ENCODE measurements around the gene GLRX5.
"Not testable (repeated sequence)": the region's sequence is repeated elsewhere in the genome, so short reads cannot be mapped to it uniquely, and the experiment has no call there.

The GLRX5 gene

GRCh38 chr14:95585953-95586620 is 51.2 kb downstream of the GLRX5 start:
- H3K4me3 ChIP-seq (ENCODE audit: low read depth, low read length): no peak overlapping the region
- TF ChIP-seq MAX (IDR thresholded peaks at IDR 0.05; ENCODE audit: low read depth, low read length) (no peak), POLR2A (IDR thresholded peaks at IDR 0.05; ENCODE audit: extremely low read depth, insufficient read length) (no peak), MYC (IDR thresholded peaks at IDR 0.05; ENCODE audit: low read depth, low read length) (no peak)
- TF ChIP-seq, protein P1, sequence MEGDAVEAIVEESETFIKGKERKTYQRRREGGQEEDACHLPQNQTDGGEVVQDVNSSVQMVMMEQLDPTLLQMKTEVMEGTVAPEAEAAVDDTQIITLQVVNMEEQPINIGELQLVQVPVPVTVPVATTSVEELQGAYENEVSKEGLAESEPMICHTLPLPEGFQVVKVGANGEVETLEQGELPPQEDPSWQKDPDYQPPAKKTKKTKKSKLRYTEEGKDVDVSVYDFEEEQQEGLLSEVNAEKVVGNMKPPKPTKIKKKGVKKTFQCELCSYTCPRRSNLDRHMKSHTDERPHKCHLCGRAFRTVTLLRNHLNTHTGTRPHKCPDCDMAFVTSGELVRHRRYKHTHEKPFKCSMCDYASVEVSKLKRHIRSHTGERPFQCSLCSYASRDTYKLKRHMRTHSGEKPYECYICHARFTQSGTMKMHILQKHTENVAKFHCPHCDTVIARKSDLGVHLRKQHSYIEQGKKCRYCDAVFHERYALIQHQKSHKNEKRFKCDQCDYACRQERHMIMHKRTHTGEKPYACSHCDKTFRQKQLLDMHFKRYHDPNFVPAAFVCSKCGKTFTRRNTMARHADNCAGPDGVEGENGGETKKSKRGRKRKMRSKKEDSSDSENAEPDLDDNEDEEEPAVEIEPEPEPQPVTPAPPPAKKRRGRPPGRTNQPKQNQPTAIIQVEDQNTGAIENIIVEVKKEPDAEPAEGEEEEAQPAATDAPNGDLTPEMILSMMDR (IDR thresholded peaks at IDR 0.05; ENCODE audit: low read depth, low read length): no peak
- no peak for DNase-seq (ENCODE audit: low read depth)

- H3K4me3 ChIP-seq (ENCODE audit: low read depth, low read length); DNase-seq (ENCODE audit: low read depth): not testable (repeated sequence)
Measured at GRCh38 chr14:95591182-95591581, 56.3 kb downstream of the GLRX5 start.

All from NB4 (cell line).